IPS-NIHi7 (cell line): Measurements from ENCODE around the gene DLEC1.

Source experiments
- DNase-seq: peaks from one replicate; pipeline ENCODE4 v3.0.0; 2012; ENCODE audit warnings: mixed read lengths; ENCODE audit errors: extremely low spot score

The DLEC1 gene

GRCh38 chr3:38107911-38108648, 69.1 kb downstream of the DLEC1 start:
- no peak for DNase-seq

- DNase-seq: no peak
Measured at GRCh38 chr3:38108649-38109579, 69.9 kb downstream of the DLEC1 start.

DNA sequence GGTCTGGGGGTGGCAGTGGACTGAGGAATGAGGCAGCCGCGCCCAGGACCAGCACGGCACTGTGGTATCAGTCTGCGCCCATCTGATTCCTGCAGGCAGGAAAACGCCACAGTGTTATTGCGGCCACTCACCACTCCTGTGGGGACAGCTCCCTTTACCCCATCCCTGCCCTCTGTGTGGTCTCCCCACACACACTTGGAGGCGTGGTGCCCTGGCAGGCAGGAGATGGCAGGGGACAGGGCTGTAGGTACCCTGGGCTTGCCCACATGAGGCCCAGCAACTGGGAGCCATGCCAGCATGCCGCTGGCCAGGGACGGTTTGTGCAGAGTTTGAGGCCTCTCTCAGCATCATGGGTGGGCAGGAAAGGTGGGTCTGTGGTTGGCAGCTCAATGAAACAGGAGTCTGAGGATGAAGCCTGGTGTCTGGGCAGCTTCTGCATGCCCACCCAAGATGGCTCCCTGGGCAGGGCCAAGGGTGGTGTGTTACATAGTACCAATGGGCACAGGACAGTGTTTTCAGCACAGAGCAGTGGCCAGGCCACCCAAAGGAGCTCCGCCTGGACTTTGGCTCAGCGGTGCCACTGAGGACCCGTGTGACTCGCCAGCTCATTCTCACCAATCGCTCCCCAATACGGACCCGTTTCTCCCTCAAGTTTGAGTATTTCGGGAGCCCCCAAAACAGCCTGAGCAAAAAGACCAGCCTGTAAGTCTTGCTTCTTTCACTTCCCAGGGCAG, 70.7 kb downstream of the DLEC1 start:
- no peak for DNase-seq

GRCh38 chr3:38110314-38111050, 71.5 kb downstream of the DLEC1 start:
- no peak for DNase-seq

GRCh38 chr3:38111201-38111600, 72.2 kb downstream of the DLEC1 start:
- no peak for DNase-seq

- DNase-seq: no peak
Measured at GRCh38 chr3:38111696-38112377, 72.8 kb downstream of the DLEC1 start.

DNA sequence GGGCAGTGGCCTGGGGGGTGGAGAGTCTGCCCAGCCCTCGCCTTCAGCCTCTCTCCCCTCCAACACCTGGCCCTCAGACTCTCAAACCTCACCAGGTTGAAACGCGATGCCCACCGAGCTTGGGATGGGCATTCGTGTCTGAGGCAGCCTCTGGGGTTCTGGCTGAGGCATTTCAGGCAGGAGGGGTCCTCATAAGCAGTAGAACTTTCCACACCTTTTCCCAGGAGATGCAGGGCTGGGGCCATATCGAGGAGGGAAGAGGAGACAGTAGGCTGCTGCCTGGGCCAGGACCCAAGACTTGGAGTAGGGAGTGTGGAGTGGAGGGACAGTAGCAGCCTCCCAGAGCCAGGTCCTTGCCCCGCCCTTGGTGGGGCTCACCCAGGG, 73.4 kb downstream of the DLEC1 start:
- DNase-seq: no peak

DNA sequence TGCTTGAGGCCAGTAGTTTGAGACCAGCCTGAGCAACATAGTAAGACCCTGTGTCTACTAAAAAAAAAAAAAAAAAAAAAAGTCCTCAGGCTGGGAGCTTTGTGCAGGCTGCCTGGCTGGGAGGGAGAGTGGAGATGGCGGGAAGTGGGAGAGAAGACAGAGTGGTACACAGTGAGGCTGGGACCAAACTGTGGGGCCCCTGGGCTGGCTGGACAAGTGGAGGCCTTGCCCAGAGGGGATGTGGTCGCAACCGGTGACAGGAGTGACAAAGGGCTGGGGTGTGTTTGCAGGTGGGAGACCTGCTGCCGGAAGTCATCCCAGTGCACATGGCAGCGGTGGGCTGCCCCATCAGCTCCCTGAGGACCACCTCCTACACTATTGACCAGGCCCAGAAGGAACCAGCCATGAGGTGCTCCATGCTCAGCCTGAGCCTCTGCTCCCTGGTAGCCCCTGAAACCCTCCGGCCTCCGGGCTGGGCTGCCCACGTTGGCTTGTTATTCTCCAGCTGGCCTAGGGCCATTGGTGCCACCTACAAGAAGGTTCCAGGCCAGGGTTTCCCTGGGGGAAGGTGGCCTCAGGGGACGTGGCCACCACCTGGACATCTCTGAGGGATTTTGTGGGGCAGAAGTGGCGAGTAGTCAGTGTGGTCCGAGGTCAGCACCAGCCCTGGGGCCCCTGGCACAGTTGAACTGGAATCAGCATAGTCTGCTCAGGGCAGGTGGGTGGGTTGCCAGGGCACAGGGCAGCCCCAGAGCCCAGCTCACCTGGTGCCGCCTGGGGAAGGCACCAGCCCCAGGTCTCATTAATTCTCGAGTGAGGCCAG, 75.3 kb downstream of the DLEC1 start:
- DNase-seq: no peak

DNA sequence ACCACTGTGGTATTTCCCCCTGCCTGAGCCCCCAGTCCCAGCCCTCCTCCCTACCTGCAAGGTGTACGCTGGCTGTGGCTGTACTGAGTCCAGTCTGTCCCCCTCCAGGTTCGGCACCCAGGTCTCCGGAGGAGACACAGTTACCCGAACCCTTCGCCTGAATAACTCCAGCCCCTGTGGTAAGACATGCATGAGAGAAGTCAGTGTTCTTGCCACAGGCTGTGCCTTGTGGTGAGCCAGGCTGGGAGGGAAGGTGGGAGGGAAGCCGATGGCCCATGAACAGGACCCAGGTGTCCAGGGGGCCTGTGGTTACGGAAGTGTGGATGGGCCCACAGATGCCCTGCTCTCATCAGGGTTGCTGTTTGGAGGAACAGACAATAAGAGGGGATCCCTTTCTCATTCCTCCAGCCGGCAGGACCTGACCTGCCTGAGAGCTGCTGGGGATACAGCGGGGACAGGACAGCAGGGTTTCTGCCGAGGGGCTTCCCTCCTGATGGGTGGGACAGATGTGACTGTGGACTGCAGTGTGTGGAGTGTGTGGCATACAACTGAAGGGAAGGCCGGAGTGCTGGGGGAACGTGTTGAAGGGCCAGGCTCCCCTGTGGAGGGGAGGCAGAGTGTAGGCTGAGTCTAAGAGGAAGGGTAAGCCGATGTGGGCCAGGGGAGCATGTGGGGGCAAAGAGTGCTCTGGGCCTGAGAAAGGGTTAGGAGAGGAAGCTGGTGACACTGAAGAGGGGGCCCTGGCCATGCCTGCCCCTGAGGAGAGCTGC, 76.1 kb downstream of the DLEC1 start:
- no peak for DNase-seq

GRCh38 chr3:38115645-38116427, 76.8 kb downstream of the DLEC1 start:
- no peak for DNase-seq

GRCh38 chr3:38116471-38117162, 77.6 kb downstream of the DLEC1 start:
- DNase-seq: no peak

DNA sequence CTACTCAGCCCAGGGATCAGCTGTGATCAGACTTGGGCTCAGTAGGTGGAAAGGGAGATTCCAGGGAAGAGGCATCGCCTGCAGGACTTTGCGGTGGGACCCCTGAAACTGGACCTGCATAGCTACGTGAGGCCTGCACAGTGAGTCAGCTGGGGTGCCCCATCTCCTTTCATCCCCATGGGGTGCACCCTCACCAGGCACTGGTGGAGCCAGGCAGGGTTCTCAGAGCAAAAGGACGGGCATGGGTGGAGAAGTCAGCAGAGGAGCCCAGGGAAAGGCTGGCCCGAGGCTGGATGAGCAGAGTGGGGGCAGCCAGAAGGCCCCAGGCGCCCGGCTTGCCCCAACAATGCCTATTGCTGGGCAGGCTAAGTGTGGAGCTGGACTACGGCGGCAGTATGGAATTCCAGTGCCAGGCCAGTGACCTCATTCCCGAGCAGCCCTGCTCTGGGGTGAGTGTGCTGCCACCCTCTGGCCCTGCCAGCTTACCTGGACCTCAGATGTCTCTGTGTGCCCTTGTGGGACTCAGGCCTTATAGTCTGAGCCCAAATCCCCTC, 78.2 kb downstream of the DLEC1 start:
- no peak for DNase-seq

GRCh38 chr3:38117748-38118420, 78.9 kb downstream of the DLEC1 start:
- peak; percentile 83 for DNase-seq

DNA sequence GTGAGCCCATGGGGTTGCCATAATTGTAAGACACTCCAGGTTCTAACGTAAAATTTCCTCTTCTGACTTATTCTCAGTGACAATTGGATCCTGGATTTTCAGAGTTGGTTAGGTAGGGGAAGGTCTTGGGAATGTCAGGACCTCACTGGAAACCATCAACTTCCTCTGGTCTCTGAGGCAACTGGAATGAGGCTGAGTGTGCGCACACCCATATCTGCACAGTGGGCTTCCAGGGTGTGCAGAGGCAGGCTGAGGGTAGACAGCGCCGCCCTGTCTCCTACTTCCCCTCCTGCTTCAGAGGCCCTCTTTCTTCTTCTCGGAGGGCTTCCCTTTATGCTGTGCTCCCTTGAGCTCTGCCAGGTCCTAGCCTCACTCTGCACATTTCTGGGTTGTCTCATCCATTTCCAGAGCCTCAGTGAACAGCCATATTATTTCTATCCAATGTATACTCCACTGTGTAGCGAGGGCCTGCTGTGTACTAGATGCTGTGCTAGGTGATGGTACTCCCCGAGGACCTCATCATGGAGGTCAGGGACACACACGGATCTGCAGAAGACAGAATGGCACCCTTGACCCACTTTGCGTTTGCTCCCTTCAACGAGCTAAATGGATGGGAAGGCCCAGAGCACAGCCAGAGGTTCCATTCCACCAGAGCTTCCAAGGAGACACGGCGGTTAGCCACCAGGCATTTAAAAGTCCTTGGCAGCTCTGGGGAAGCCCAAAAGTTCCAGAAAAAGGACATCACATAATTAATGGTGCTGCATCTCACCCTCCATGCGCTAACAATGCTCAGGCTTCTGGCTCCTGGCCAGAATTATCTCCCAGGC, 79.6 kb downstream of the DLEC1 start:
- no peak for DNase-seq

DNA sequence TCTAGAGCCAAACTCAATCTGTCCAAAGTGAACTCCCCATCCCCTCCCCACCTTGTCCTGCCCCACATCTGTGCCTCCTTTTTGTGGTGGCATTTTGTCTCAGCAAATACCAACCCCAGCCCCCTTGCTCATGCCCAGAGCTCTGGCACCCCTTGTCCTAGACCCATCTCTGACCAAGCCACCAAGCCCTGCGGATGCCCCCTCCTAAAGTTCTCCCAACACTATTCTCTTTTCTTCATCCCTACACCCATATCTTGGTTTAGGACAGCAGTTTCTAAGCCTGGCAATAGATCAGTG, 80.2 kb downstream of the DLEC1 start:
- DNase-seq: no peak
